ENCODE results near the gene CD226.
A peak's percentile ranks its signal among the peaks of the same experiment; 100 is the strongest.
"Not testable (repeated sequence)": the region's sequence is repeated elsewhere in the genome, so short reads cannot be mapped to it uniquely, and the experiment has no call there.

Gene CD226

DNA sequence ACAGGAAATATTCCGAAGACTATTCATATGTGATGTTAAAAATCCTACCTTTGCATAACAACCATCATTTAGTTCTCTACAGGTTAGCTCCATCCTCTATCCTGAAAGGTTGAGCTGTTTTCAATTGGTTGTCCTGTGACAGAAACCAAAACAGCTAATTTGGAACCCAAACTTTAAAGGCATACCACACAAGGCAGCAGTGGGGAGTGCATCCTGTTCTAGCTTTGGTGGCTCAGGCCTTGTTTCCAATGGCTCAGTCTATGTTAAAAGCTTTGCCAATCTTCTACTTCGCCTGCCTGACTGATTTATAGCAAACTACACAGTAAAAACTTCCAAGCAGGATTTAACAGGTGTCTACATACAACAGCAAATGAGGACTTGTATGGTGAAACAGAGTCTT is 3.2 kb downstream of the CD226 start:
- Histone ChIP-seq H3K4me1 (ENCODE audit: insufficient read depth, low read length) (peaks cover 33% of the 10 kb centered on the region), H3K9me3 (ENCODE audit: insufficient read depth, low read length, severe bottlenecking) (peaks cover 11% of the 10 kb centered on the region), H3K79me2 (ENCODE audit: insufficient read depth, low read length) (no peaks in the 10 kb centered on the region), H3K36me3 (ENCODE audit: insufficient read depth, low read length) (no peaks in the 10 kb centered on the region), H2AFZ (ENCODE audit: low read depth, low read length) (no peak overlapping the region), H4K20me1 (ENCODE audit: insufficient read depth, low read length) (no peaks in the 10 kb centered on the region), H3K27me3 (ENCODE audit: insufficient read depth, low read length, poor library complexity) (no peaks in the 10 kb centered on the region), H3K4me3 (ENCODE audit: low read depth in 1 of 2, low read length in 2 of 2) (no peak overlapping the region), H3K9ac (ENCODE audit: low read depth, low read length) (no peak overlapping the region), H3K27ac (ENCODE audit: low read length) (no peak overlapping the region), H3K4me2 (ENCODE audit: insufficient read depth, low read length) (no peak overlapping the region)
- no peak for TF ChIP-seq EZH2 (IDR thresholded peaks at IDR 0.05; ENCODE audit: borderline replicate concordance, low read depth, low read length, severe bottlenecking)
- TF ChIP-seq, protein P1, sequence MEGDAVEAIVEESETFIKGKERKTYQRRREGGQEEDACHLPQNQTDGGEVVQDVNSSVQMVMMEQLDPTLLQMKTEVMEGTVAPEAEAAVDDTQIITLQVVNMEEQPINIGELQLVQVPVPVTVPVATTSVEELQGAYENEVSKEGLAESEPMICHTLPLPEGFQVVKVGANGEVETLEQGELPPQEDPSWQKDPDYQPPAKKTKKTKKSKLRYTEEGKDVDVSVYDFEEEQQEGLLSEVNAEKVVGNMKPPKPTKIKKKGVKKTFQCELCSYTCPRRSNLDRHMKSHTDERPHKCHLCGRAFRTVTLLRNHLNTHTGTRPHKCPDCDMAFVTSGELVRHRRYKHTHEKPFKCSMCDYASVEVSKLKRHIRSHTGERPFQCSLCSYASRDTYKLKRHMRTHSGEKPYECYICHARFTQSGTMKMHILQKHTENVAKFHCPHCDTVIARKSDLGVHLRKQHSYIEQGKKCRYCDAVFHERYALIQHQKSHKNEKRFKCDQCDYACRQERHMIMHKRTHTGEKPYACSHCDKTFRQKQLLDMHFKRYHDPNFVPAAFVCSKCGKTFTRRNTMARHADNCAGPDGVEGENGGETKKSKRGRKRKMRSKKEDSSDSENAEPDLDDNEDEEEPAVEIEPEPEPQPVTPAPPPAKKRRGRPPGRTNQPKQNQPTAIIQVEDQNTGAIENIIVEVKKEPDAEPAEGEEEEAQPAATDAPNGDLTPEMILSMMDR (IDR thresholded peaks at IDR 0.05; ENCODE audit: borderline replicate concordance, extremely low read depth, low read length, poor library complexity, severe bottlenecking): no peak
- DNase-seq (no peak), ATAC-seq (ENCODE audit: insufficient read depth, low read depth) (peak; percentile 36; the same call in 1 of the 3 replicates)

DNA sequence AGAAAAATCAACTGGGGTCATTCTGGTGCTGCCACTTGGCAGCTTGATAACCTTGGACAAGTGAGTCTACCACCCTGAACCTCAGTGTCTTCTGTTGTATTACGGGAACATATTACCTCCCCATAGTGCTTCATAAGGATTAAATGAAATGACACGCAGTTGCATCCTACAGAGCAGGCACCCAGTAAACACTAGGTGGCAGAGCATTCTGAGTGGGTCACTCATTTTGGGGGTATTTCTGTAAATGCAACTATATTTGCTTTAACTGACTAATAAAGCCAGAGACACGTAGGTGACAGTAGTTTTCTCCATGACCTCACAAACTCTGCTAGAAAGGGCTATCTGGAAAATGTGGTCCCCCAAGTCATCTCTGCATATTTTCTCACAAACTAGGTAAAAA is 4.7 kb downstream of the CD226 start:
- H3K4me3 ChIP-seq (ENCODE audit: low read depth in 1 of 2, low read length in 2 of 2): no peak overlapping the region
- no peak overlapping the region for H3K9ac ChIP-seq (ENCODE audit: low read depth, low read length)
- DNase-seq: no peak
- H3K27me3 ChIP-seq (ENCODE audit: insufficient read depth, low read length, poor library complexity): no peaks in the 10 kb centered on the region
- no peak overlapping the region for H2AFZ ChIP-seq (ENCODE audit: low read depth, low read length)
- no peak overlapping the region for H3K27ac ChIP-seq (ENCODE audit: low read length)
- no peaks in the 10 kb centered on the region for H3K36me3 ChIP-seq (ENCODE audit: insufficient read depth, low read length)
- peaks cover 11% of the 10 kb centered on the region for H3K9me3 ChIP-seq (ENCODE audit: insufficient read depth, low read length, severe bottlenecking)
- ATAC-seq (ENCODE audit: insufficient read depth, low read depth): no peak
- H3K79me2 ChIP-seq (ENCODE audit: insufficient read depth, low read length): no peaks in the 10 kb centered on the region
- H3K4me2 ChIP-seq (ENCODE audit: insufficient read depth, low read length): no peak overlapping the region
- H3K4me1 ChIP-seq (ENCODE audit: insufficient read depth, low read length): peaks cover 27% of the 10 kb centered on the region
- no peaks in the 10 kb centered on the region for H4K20me1 ChIP-seq (ENCODE audit: insufficient read depth, low read length)
- TF ChIP-seq EZH2 (IDR thresholded peaks at IDR 0.05; ENCODE audit: borderline replicate concordance, low read depth, low read length, severe bottlenecking): no peak
- TF ChIP-seq, protein P1 (IDR thresholded peaks at IDR 0.05; ENCODE audit: borderline replicate concordance, extremely low read depth, low read length, poor library complexity, severe bottlenecking): peak; percentile 13

DNA sequence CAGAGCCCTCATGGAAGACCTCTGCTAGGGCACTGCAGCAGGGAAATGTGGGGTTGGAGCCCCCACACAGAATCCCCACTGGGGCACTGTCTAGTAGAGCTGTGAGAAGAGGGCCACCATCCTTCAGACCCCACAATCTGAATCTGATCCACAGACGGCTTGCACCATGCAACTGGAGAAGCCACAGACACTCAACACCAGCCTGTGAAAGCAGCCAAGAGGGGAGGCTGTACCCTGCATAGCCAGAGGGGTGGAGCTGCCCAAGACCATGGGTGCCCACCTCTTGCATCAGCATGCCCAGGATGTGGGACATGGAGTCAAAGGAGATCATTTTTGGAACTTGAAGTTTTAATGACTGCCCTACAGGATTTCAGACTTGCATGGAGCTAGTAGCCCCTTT is 6.5 kb downstream of the CD226 start:
- H3K4me3 ChIP-seq (ENCODE audit: low read depth in 1 of 2, low read length in 2 of 2): no peak overlapping the region
- no peak for ATAC-seq (ENCODE audit: insufficient read depth, low read depth)
- H4K20me1 ChIP-seq (ENCODE audit: insufficient read depth, low read length): no peaks in the 10 kb centered on the region
- H3K9me3 ChIP-seq (ENCODE audit: insufficient read depth, low read length, severe bottlenecking): peaks cover 11% of the 10 kb centered on the region
- H3K27me3 ChIP-seq (ENCODE audit: insufficient read depth, low read length, poor library complexity): no peaks in the 10 kb centered on the region
- no peak overlapping the region for H3K27ac ChIP-seq (ENCODE audit: low read length)
- H3K4me1 ChIP-seq (ENCODE audit: insufficient read depth, low read length): peaks cover 13% of the 10 kb centered on the region
- no peak overlapping the region for H3K9ac ChIP-seq (ENCODE audit: low read depth, low read length)
- no peaks in the 10 kb centered on the region for H3K79me2 ChIP-seq (ENCODE audit: insufficient read depth, low read length)
- no peak overlapping the region for H3K4me2 ChIP-seq (ENCODE audit: insufficient read depth, low read length)
- no peak overlapping the region for H2AFZ ChIP-seq (ENCODE audit: low read depth, low read length)
- H3K36me3 ChIP-seq (ENCODE audit: insufficient read depth, low read length): no peaks in the 10 kb centered on the region
- DNase-seq: no peak
- TF ChIP-seq EZH2 (IDR thresholded peaks at IDR 0.05; ENCODE audit: borderline replicate concordance, low read depth, low read length, severe bottlenecking): no peak
- TF ChIP-seq, protein P1 (IDR thresholded peaks at IDR 0.05; ENCODE audit: borderline replicate concordance, extremely low read depth, low read length, poor library complexity, severe bottlenecking): no peak

DNA sequence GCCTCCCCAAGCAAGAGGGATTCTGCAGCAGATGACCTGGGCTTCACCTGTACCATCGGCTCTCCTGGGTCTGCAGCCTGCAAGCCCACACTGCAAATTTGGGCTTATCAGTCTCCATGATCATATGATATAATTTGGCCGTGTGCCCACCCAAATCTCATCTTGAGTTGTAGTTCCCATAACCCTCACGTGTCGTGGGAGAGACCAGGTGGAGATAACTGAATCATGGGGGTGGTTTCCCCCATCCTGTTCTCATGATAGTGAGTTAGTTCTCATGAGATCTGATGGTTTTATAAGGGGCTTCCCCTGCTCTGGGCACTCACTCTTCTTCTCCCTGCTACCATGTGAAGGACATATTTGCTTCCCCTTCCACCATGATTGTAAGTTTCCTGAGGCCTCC is 7.9 kb downstream of the CD226 start:
- ATAC-seq (ENCODE audit: insufficient read depth, low read depth); H3K4me2 ChIP-seq (ENCODE audit: insufficient read depth, low read length): not testable (repeated sequence)

More for the DNA sequence above, 7.9 kb downstream of the CD226 start:
- not testable (repeated sequence) for H3K27me3 ChIP-seq (ENCODE audit: insufficient read depth, low read length, poor library complexity); H4K20me1 ChIP-seq (ENCODE audit: insufficient read depth, low read length); H3K36me3 ChIP-seq (ENCODE audit: insufficient read depth, low read length); H2AFZ ChIP-seq (ENCODE audit: low read depth, low read length); H3K4me3 ChIP-seq (ENCODE audit: low read depth in 1 of 2, low read length in 2 of 2); H3K9ac ChIP-seq (ENCODE audit: low read depth, low read length); H3K79me2 ChIP-seq (ENCODE audit: insufficient read depth, low read length); H3K27ac ChIP-seq (ENCODE audit: low read length)
- Histone ChIP-seq H3K4me1 (ENCODE audit: insufficient read depth, low read length) (peaks cover 25% of the 10 kb centered on the region), H3K9me3 (ENCODE audit: insufficient read depth, low read length, severe bottlenecking) (peaks cover 11% of the 10 kb centered on the region)
- peak; percentile 14 for DNase-seq
